H1 (cell line): ENCODE data around the gene CIRBP. TPM values are rescaled to one million over a fixed set of nuclear protein-coding genes. Genes with fewer than 3 reads are reported as not detected.

Source experiments
- CTCF ChIA-PET: fragments of 300-600 bp; sonication (Branson Sonifier 250); formaldehyde crosslinking; loops from one replicate; lab custom pipeline; 2021; ENCODE audit not compliant: partially characterized antibody; lab: Charles Lee
- POLR2A ChIA-PET: fragments of 300-600 bp; sonication (Branson Sonifier 250); formaldehyde crosslinking; loops from one replicate; lab custom pipeline; 2021; ENCODE audit warnings: inconsistent platforms; ENCODE audit not compliant: partially characterized antibody; lab: Charles Lee
- DNase-seq, 2 experiments: peaks; one replicate each; pipeline versions ENCODE4 v3.0.0 to v3.0.0-alpha.2; 2010 to 2022; ENCODE audit warnings: low spot score in 2 of 2, low read depth in 1 of 2, mixed read lengths in 1 of 2
- FAIRE-seq: peaks from 2 replicates; lab custom pipeline; 2011; peaks lifted over from hg19 to GRCh38; lab: Jason Lieb, UNC
- H2AFZ ChIP-seq: 2 replicates; pipeline ENCODE4 v1.8.1; 2012; ENCODE audit warnings: low read length, inconsistent platforms
- H2AK5ac ChIP-seq: 2 replicates; pipeline ENCODE4 v1.6.1; 2013; ENCODE audit warnings: low read depth, low read length
- H2BK120ac ChIP-seq: replicated peaks from 2 replicates; pipeline ENCODE3; 2013; ENCODE audit warnings: low read depth, low read length, inconsistent platforms
- H2BK12ac ChIP-seq: 2 replicates; pipeline ENCODE4 v1.6.1; 2013; ENCODE audit warnings: low read depth, low read length
- H2BK15ac ChIP-seq: 2 replicates; pipeline ENCODE4 v1.6.1; 2013; ENCODE audit warnings: low read length
- H2BK20ac ChIP-seq: 2 replicates; pipeline ENCODE4 v1.6.1; 2013; ENCODE audit warnings: low read length
- H2BK5ac ChIP-seq: 2 replicates; pipeline ENCODE4 v1.6.1; 2013; ENCODE audit warnings: low read depth, low read length
- H3K14ac ChIP-seq: 2 replicates; pipeline ENCODE4 v1.6.1; 2013; ENCODE audit warnings: inconsistent platforms; ENCODE audit not compliant: insufficient read length
- H3K18ac ChIP-seq: 2 replicates; pipeline ENCODE4 v1.6.1; 2013; ENCODE audit warnings: low read length; ENCODE audit errors: extremely low read depth
- H3K23ac ChIP-seq: 2 replicates; pipeline ENCODE4 v1.6.1; 2013; ENCODE audit warnings: inconsistent platforms; ENCODE audit not compliant: insufficient read length
- H3K23me2 ChIP-seq: 2 replicates; pipeline ENCODE4 v1.6.1; 2013; ENCODE audit warnings: low read depth, low read length
- H3K27ac ChIP-seq: 2 replicates; pipeline ENCODE4 v1.6.1; 2011; ENCODE audit warnings: low read depth, low read length, inconsistent platforms
- H3K27me3 ChIP-seq, 4 experiments: replicated peaks in 1 of 4; 1 replicate in 1 of 4; 2 replicates in 3 of 4; pipeline versions ENCODE4 v1.6.1 to v1.8.1; 2011 to 2013; ENCODE audit warnings: low read length in 3 of 4, mild to moderate bottlenecking in 3 of 4, inconsistent platforms in 2 of 4, mixed read lengths in 2 of 4, moderate library complexity in 1 of 4; ENCODE audit not compliant: control insufficient read depth in 3 of 4, insufficient read depth in 3 of 4; ENCODE audit errors: extremely low read depth in 1 of 4
- H3K36me3 ChIP-seq, 4 experiments: 2 replicates each; pipeline versions ENCODE4 v1.6.1 to v1.8.1; 2011 to 2013; ENCODE audit warnings: mild to moderate bottlenecking in 4 of 4, low read length in 3 of 4, moderate library complexity in 2 of 4, control low read depth in 1 of 4, inconsistent platforms in 1 of 4; ENCODE audit not compliant: insufficient read depth in 4 of 4, control insufficient read depth in 2 of 4
- H3K4ac ChIP-seq: replicated peaks from 2 replicates; pipeline ENCODE3; 2013; ENCODE audit warnings: low read length, low read depth, mixed read lengths, inconsistent platforms; ENCODE audit not compliant: insufficient read length
- H3K4me1 ChIP-seq, 4 experiments: replicated peaks in 1 of 4; 1 replicate in 1 of 4; 2 replicates in 3 of 4; pipeline versions ENCODE4 v1.6.1 to v1.8.1; 2011 to 2013; ENCODE audit warnings: low read length in 3 of 4, inconsistent platforms in 2 of 4, mixed read lengths in 1 of 4; ENCODE audit not compliant: insufficient read depth in 4 of 4, control insufficient read depth in 3 of 4
- H3K4me2 ChIP-seq, 2 experiments: 2 replicates each; pipeline versions ENCODE4 v1.6.1 to v1.8.1; 2011 to 2013; ENCODE audit warnings: low read depth in 2 of 2, low read length in 2 of 2, control low read depth in 1 of 2, inconsistent platforms in 1 of 2, mild to moderate bottlenecking in 1 of 2; ENCODE audit not compliant: insufficient read depth in 1 of 2
- H3K4me3 ChIP-seq, 4 experiments: fragments of 200-600, 300-600 bp in 1 of 4; sonication (generic), shearing (Covaris generic), sonication (Bioruptor Twin) in 1 of 4; 2 replicates each; pipeline versions ENCODE4 v1.5.1 to v1.8.1; 2011 to 2016; ENCODE audit warnings: low read length in 4 of 4, low read depth in 3 of 4, control low read depth in 2 of 4, inconsistent platforms in 2 of 4, mild to moderate bottlenecking in 2 of 4, mixed read lengths in 1 of 4, moderate library complexity in 1 of 4; ENCODE audit not compliant: insufficient read depth in 2 of 4; ENCODE audit errors: extremely low read depth in 1 of 4
- H3K56ac ChIP-seq: replicated peaks from 2 replicates; pipeline ENCODE3; 2013; ENCODE audit warnings: low read depth, mild to moderate bottlenecking, mixed read lengths, low read length, inconsistent platforms; ENCODE audit not compliant: insufficient read length
- H3K79me1 ChIP-seq: 2 replicates; pipeline ENCODE4 v1.6.1; 2013; ENCODE audit warnings: low read depth, low read length, control low read depth
- H3K79me2 ChIP-seq, 2 experiments: 2 replicates each; pipeline versions ENCODE4 v1.6.1 to v1.8.1; 2012 to 2013; ENCODE audit warnings: low read length in 2 of 2, mild to moderate bottlenecking in 2 of 2, inconsistent platforms in 1 of 2; ENCODE audit not compliant: insufficient read depth in 2 of 2, control insufficient read depth in 1 of 2
- H3K9ac ChIP-seq, 4 experiments: replicated peaks in 1 of 4; 1 replicate in 1 of 4; 2 replicates in 3 of 4; pipeline versions ENCODE4 v1.6.1 to v1.8.1; 2011 to 2013; ENCODE audit warnings: low read depth in 3 of 4, low read length in 3 of 4, control low read depth in 2 of 4, mild to moderate bottlenecking in 2 of 4, moderate library complexity in 2 of 4, inconsistent platforms in 1 of 4; ENCODE audit errors: extremely low read depth in 1 of 4
- H3K9me3 ChIP-seq, 2 experiments: 2 replicates each; pipeline versions ENCODE4 v1.6.1 to v1.8.1; 2012 to 2013; ENCODE audit warnings: mild to moderate bottlenecking in 2 of 2, moderate library complexity in 2 of 2, control low read depth in 1 of 2, inconsistent platforms in 1 of 2, low read depth in 1 of 2, low read length in 1 of 2, mixed read lengths in 1 of 2; ENCODE audit not compliant: insufficient read depth in 2 of 2
- H4K20me1 ChIP-seq, 2 experiments: replicated peaks in 1 of 2; 2 replicates each; pipeline versions ENCODE3 to v1.8.1; 2011 to 2013; ENCODE audit warnings: inconsistent platforms in 2 of 2, low read length in 2 of 2, mild to moderate bottlenecking in 1 of 2; ENCODE audit not compliant: insufficient read depth in 2 of 2, control insufficient read depth in 1 of 2
- H4K5ac ChIP-seq: 2 replicates; pipeline ENCODE4 v1.6.1; 2013; ENCODE audit warnings: low read length, low read depth, mixed read lengths, inconsistent platforms; ENCODE audit not compliant: insufficient read length
- H4K8ac ChIP-seq: 2 replicates; pipeline ENCODE4 v1.8.0; 2013; ENCODE audit warnings: mild to moderate bottlenecking, moderate library complexity, low read length, inconsistent platforms; ENCODE audit not compliant: insufficient read depth; ENCODE audit errors: extremely low read depth
- H4K91ac ChIP-seq: replicated peaks from 2 replicates; pipeline ENCODE3; 2013; ENCODE audit warnings: low read length, mixed read lengths, inconsistent platforms; ENCODE audit not compliant: insufficient read length
- EZH2 ChIP-seq: fragments of 200-600 bp; sonication (generic); IDR thresholded peaks from 2 replicates; pipeline ENCODE4 v1.7.1; 2012; ENCODE audit warnings: low read depth, mild to moderate bottlenecking, moderate library complexity, low read length, inconsistent platforms; ENCODE audit not compliant: severe bottlenecking
- POLR2AphosphoS5 ChIP-seq: IDR thresholded peaks from 2 replicates; pipeline ENCODE4 v1.6.1; 2011; ENCODE audit warnings: low read depth, low read length
- TAF1 ChIP-seq: IDR thresholded peaks from 2 replicates; pipeline ENCODE4 v1.6.1; 2011; ENCODE audit warnings: mild to moderate bottlenecking, low read depth, low read length
- WGBS, 2 experiments: shearing (Covaris generic) in 1 of 2; methylation state at CpG; one replicate each; pipeline versions ENCODE4 v1.1.6 to v1.1.7; 2013 to 2015; ENCODE audit warnings: low lambda C conversion rate in 2 of 2, mixed read lengths in 2 of 2, inconsistent platforms in 1 of 2, low coverage in 1 of 2, missing lambda C conversion rate in 1 of 2; ENCODE audit not compliant: insufficient replicate concordance in 2 of 2, insufficient coverage in 1 of 2, insufficient read length in 1 of 2; ENCODE audit errors: extremely low coverage in 1 of 2, missing lambda C conversion rate in 1 of 2; 5-methylcytosine and 5-hydroxymethylcytosine counted together
- polyA plus RNA-seq, 7 experiments: library from polyadenylated mRNA; depleted of rRNA in 3 of 7; stranded (reverse) in 5 of 7; unstranded in 2 of 7; fragments of >200 nt in 5 of 7; fragments of 200-250 nt in 2 of 7; gene quantifications; 1 replicate in 5 of 7; 2 replicates in 1 of 7; 4 replicates in 1 of 7; pipeline versions ENCODE4 v1.2.1 to v1.2.3, GENCODE V29; 2011 to 2013; ENCODE audit warnings: missing spikeins in 2 of 7, mixed read lengths in 2 of 7
- total RNA-seq: library from RNA; stranded (reverse); fragmentation: NEBNext Ultra II Directional; extraction: Animal tissue kit (Norgen Biotek cat#: 25700); gene quantifications from 2 replicates; pipeline ENCODE4 v1.2.1, GENCODE V29; 2021

CIRBP gene
- total and polyA plus RNA-seq, 2 of the 8 experiments (the other 6 are each of a cell fraction or from before 2014, with no cell fraction given) = 175 to 199 TPM

GRCh38 chr19:1234955-1235380, 34.2 kb upstream of the CIRBP start:
- Histone ChIP-seq H4K5ac (no peak overlapping the region), H3K27ac (no peak overlapping the region), H3K4me3 (no peak overlapping the region), H4K91ac (no peak overlapping the region), H3K79me1 (0 out of 2 replicates have a peak, but pooled peaks cover 3% of the 10 kb centered on the region), H3K23ac (no peak overlapping the region), H2BK120ac (no peak overlapping the region), H4K8ac (0 out of 2 replicates have a peak overlapping the region, but pooled peaks have one; percentile 5), H2AFZ (no peak overlapping the region), H3K18ac (no peak overlapping the region), H2BK5ac (no peak overlapping the region), H3K36me3 (peaks cover 4 to 40% (median 7%) of the 10 kb centered on the region in 4 experiments; a peak in 5 of 8 replicates), H2BK20ac (no peak overlapping the region), H3K4me2 (no peak overlapping the region), H3K27me3 (no peaks in the 10 kb centered on the region), H3K79me2 (no peaks in the 10 kb centered on the region; a peak in 1 of 4 replicates), H3K23me2 (peaks cover 10% of the 10 kb centered on the region; the same call in 1 of the 2 replicates), H3K14ac (no peak overlapping the region), H3K4ac (no peak overlapping the region), H3K9me3 (no peaks in the 10 kb centered on the region), H3K56ac (no peak overlapping the region), H2BK12ac (no peak overlapping the region), H3K9ac (no peak overlapping the region), H4K20me1 (peaks cover 2 to 22% of the 10 kb centered on the region in 2 experiments), H2AK5ac (no peak overlapping the region), H3K4me1 (peaks cover 0 to 11% (median 9%) of the 10 kb centered on the region in 4 experiments; a peak in 5 of 7 replicates), H2BK15ac (no peak overlapping the region)
- CTCF ChIA-PET = interaction anchor here (1.1 to 2.3 kb wide), 4 partner anchors 12 to 23 kb away, joined by 4 to 10 read pairs (median 7); no protein-coding TSS in a partner anchor
- DNase-seq (no peak), FAIRE-seq (no peak)
- 99% methylated on average over 16 of the region's 43 CpGs; no CpG with 5 or more reads in 1 of the 2 experiments for WGBS, 2 experiments
- POLR2A ChIA-PET = interaction anchor here (0.8 to 2.8 kb wide), 4 partner anchors 10 to 128 kb away, joined by 3 to 7 read pairs (median 6); partner anchors contain the start of gene CIRBP
- TF ChIP-seq POLR2AphosphoS5 (no peak), TAF1 (no peak), EZH2 (no peak)
